SK-N-SH treated with all-trans-retinoic acid at 6 μM for 48 hours (cell line): ENCODE measurements around the gene NTM.

Experiments
- ARNTL ChIP-seq: fragments of 450-650 bp; formaldehyde crosslinking; IDR thresholded peaks from 2 replicates; pipeline ENCODE4 v1.5.0; 2020; ENCODE audit warnings: low read depth, mild to moderate bottlenecking, moderate library complexity, borderline replicate concordance
- BACH2 ChIP-seq: fragments of 250-450 bp; sonication (Bioruptor Pico); IDR thresholded peaks from 2 replicates; pipeline ENCODE4 v1.9.0; 2021; ENCODE audit warnings: mild to moderate bottlenecking, borderline replicate concordance
- CSDC2 ChIP-seq: fragments of 250-450 bp; sonication (Bioruptor Pico); IDR thresholded peaks from 2 replicates; pipeline ENCODE4 v1.5.0; 2020; ENCODE audit warnings: mild to moderate bottlenecking, moderate library complexity
- PATZ1 ChIP-seq: fragments of 250-450 bp; sonication (Bioruptor Pico); IDR thresholded peaks from 2 replicates; pipeline ENCODE4 v1.8.0; 2020; ENCODE audit warnings: mild to moderate bottlenecking, moderate library complexity, borderline replicate concordance
- SNAI2 ChIP-seq: fragments of 250-450 bp; sonication (Bioruptor Pico); IDR thresholded peaks from 2 replicates; pipeline ENCODE4 v1.5.0; 2020; ENCODE audit warnings: mild to moderate bottlenecking, moderate library complexity
- ZC3H10 ChIP-seq: fragments of 250-450 bp; sonication (Bioruptor Pico); IDR thresholded peaks from 2 replicates; pipeline ENCODE4 v1.5.1; 2021; ENCODE audit warnings: mild to moderate bottlenecking, moderate library complexity
- ZNF70 ChIP-seq: fragments of 450-650 bp; formaldehyde crosslinking; IDR thresholded peaks from 2 replicates; pipeline ENCODE4 v1.5.0; 2020; ENCODE audit warnings: mild to moderate bottlenecking, moderate library complexity
- TF ChIP-seq, protein P1 (sequence below): fragments of 250-450 bp; sonication (Bioruptor Pico); IDR thresholded peaks from 2 replicates; pipeline ENCODE4 v1.8.0; 2021; ENCODE audit warnings: low read depth, mild to moderate bottlenecking, moderate library complexity, borderline replicate concordance
- TF ChIP-seq, protein P2 (sequence below): fragments of 250-450 bp; sonication (Bioruptor Pico); IDR thresholded peaks from 2 replicates; pipeline ENCODE4 v1.5.0; 2020; ENCODE audit warnings: mild to moderate bottlenecking, moderate library complexity

- TF ChIP-seq ZC3H10 (CRISPR knock-in tag) (no peak), CSDC2 (CRISPR knock-in tag) (no peak), ZNF70 (no peak), PATZ1 (no peak), ARNTL (CRISPR knock-in tag) (no peak), SNAI2 (no peak), BACH2 (CRISPR knock-in tag) (no peak)
- TF ChIP-seq, protein P1, sequence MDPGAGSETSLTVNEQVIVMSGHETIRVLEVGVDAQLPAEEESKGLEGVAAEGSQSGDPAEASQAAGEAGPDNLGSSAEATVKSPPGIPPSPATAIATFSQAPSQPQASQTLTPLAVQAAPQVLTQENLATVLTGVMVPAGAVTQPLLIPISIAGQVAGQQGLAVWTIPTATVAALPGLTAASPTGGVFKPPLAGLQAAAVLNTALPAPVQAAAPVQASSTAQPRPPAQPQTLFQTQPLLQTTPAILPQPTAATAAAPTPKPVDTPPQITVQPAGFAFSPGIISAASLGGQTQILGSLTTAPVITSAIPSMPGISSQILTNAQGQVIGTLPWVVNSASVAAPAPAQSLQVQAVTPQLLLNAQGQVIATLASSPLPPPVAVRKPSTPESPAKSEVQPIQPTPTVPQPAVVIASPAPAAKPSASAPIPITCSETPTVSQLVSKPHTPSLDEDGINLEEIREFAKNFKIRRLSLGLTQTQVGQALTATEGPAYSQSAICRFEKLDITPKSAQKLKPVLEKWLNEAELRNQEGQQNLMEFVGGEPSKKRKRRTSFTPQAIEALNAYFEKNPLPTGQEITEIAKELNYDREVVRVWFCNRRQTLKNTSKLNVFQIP (CRISPR knock-in tag), result no peak
- TF ChIP-seq, protein P2, sequence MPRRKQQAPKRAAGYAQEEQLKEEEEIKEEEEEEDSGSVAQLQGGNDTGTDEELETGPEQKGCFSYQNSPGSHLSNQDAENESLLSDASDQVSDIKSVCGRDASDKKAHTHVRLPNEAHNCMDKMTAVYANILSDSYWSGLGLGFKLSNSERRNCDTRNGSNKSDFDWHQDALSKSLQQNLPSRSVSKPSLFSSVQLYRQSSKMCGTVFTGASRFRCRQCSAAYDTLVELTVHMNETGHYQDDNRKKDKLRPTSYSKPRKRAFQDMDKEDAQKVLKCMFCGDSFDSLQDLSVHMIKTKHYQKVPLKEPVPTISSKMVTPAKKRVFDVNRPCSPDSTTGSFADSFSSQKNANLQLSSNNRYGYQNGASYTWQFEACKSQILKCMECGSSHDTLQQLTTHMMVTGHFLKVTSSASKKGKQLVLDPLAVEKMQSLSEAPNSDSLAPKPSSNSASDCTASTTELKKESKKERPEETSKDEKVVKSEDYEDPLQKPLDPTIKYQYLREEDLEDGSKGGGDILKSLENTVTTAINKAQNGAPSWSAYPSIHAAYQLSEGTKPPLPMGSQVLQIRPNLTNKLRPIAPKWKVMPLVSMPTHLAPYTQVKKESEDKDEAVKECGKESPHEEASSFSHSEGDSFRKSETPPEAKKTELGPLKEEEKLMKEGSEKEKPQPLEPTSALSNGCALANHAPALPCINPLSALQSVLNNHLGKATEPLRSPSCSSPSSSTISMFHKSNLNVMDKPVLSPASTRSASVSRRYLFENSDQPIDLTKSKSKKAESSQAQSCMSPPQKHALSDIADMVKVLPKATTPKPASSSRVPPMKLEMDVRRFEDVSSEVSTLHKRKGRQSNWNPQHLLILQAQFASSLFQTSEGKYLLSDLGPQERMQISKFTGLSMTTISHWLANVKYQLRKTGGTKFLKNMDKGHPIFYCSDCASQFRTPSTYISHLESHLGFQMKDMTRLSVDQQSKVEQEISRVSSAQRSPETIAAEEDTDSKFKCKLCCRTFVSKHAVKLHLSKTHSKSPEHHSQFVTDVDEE (CRISPR knock-in tag), result no peak
Observed at GRCh38 chr11:132039521-132039920, 669.1 kb downstream of the NTM start.
